K562 treated with DMSO at 1 percent for 12 hours (cell line): ENCODE results near the gene TNFRSF1B. TPM values are rescaled to one million over a fixed set of nuclear protein-coding genes. Genes with fewer than 3 reads are reported as not detected.

ENCODE experiments used
- total RNA-seq: library from RNA; unstranded; fragments of 300-600 nt; gene quantifications from 2 replicates; pipeline ENCODE4 v1.2.3, GENCODE V29; 2022; ENCODE audit not compliant: insufficient read depth

TNFRSF1B gene
- 45.1 and 71.0 TPM in 2 replicates for total RNA-seq

GRCh38 chr1:12166834-12167492 is at the start of gene TNFRSF1B:
Gene TNFRSF1B, plus strand, starts transcription at chr1:12166991. Its CDS starts 101 bp downstream, at chr1:12167092.

GRCh38 chr1:12229835-12230548 is 63.2 kb downstream of the TNFRSF1B start, which contains the start of gene VPS13D:
Gene VPS13D, plus strand, starts transcription at chr1:12230030. Its CDS starts 4,237 bp downstream, at chr1:12234267.

Other genes starting within 250 kb of the TNFRSF1B start
- gene KIAA2013, start 240.6 kb upstream of the TNFRSF1B start, total RNA-seq, result 113 and 128 TPM in 2 replicates
- gene PLOD1, start 232.3 kb upstream of the TNFRSF1B start, total RNA-seq, result 97.7 and 178 TPM in 2 replicates
- gene MFN2, start 186.5 kb upstream of the TNFRSF1B start, total RNA-seq, result 45.9 and 94.9 TPM in 2 replicates
- 91.0 and 117 TPM in 2 replicates for gene MIIP, start 147.5 kb upstream of the TNFRSF1B start, total RNA-seq
- gene TNFRSF8, start 103.7 kb upstream of the TNFRSF1B start, total RNA-seq, result 5.3 and 9.1 TPM in 2 replicates
- 17.2 and 42.6 TPM in 2 replicates for gene VPS13D, start 63.0 kb downstream of the TNFRSF1B start, total RNA-seq